Spleen (tissue), 11 donors: ENCODE results near the gene ERC2. TPM values are rescaled to one million over a fixed set of nuclear protein-coding genes. Genes with fewer than 3 reads are reported as not detected.

Source experiments
- DNase-seq: peaks from one replicate; pipeline ENCODE4 v3.0.0-alpha.2; 2020
- H3K27ac ChIP-seq, 8 donors: fragments of 200-600 bp; sonication (generic) in 7 of 8; 1 replicate in 4 of 8; 2 replicates in 4 of 8; pipeline versions ENCODE4 v1.5.0 to v1.8.0; 2016 to 2021; ENCODE audit warnings: inconsistent platforms in 4 of 8, mild to moderate bottlenecking in 4 of 8, moderate library complexity in 1 of 8
- H3K27me3 ChIP-seq, 7 donors: fragments of 200-600 bp; sonication (generic) in 6 of 7; replicated peaks in 1 of 7; 1 replicate in 4 of 7; 2 replicates in 3 of 7; pipeline versions ENCODE4 v1.5.0 to v1.8.0; 2016 to 2021; ENCODE audit warnings: inconsistent platforms in 3 of 7, mild to moderate bottlenecking in 1 of 7
- H3K36me3 ChIP-seq, 6 donors: fragments of 200-600 bp; sonication (generic) in 5 of 6; 1 replicate in 4 of 6; 2 replicates in 2 of 6; pipeline versions ENCODE4 v1.5.0 to v1.8.0; 2016 to 2021; ENCODE audit warnings: inconsistent platforms in 2 of 6
- H3K4me1 ChIP-seq, 6 donors: fragments of 200-600 bp; sonication (generic) in 5 of 6; 1 replicate in 3 of 6; 2 replicates in 3 of 6; pipeline versions ENCODE4 v1.5.0 to v1.8.0; 2016 to 2021; ENCODE audit warnings: inconsistent platforms in 3 of 6
- H3K4me3 ChIP-seq, 8 donors: fragments of 200-600 bp; sonication (generic) in 7 of 8; 1 replicate in 4 of 8; 2 replicates in 4 of 8; pipeline versions ENCODE4 v1.5.0 to v1.8.0; 2016 to 2021; ENCODE audit warnings: inconsistent platforms in 4 of 8, mild to moderate bottlenecking in 4 of 8, moderate library complexity in 2 of 8
- H3K9me3 ChIP-seq, 8 donors: fragments of 200-600 bp; sonication (generic) in 7 of 8; 1 replicate in 4 of 8; 2 replicates in 4 of 8; pipeline versions ENCODE4 v1.5.0 to v1.8.0; 2016 to 2021; ENCODE audit warnings: inconsistent platforms in 4 of 8
- CTCF ChIP-seq, 11 experiments: fragments of 200-600 bp in 7 of 11; fragments of 450-650 bp in 4 of 11; sonication (generic) in 4 of 11; IDR thresholded peaks in 8 of 11; conservative IDR thresholded peaks in 3 of 11; 1 replicate in 7 of 11; 2 replicates in 4 of 11; pipeline versions ENCODE4 v1.4.0 to v1.8.0; 2016 to 2021; ENCODE audit warnings: antibody characterized with exemption in 11 of 11, inconsistent platforms in 4 of 11, mild to moderate bottlenecking in 1 of 11
- POLR2A ChIP-seq, 3 donors: fragments of 450-650 bp; IDR thresholded peaks; one replicate each; pipeline ENCODE4 v1.5.1; 2017; ENCODE audit warnings: antibody characterized with exemption in 3 of 3, mild to moderate bottlenecking in 1 of 3
- POLR2AphosphoS5 ChIP-seq, 3 donors: sonication (generic); formaldehyde crosslinking; IDR thresholded peaks; one replicate each; pipeline ENCODE4 v1.5.1; 2017; ENCODE audit warnings: antibody characterized with exemption in 3 of 3
- WGBS, 5 donors: extraction: QIAGEN DNeasy Blood & Tissue Kit in 3 of 5; methylation state at CpG; one replicate each; pipeline versions ENCODE4 v1.1.5 to v1.1.7; 2013 to 2018; 5-methylcytosine and 5-hydroxymethylcytosine counted together
- intact Hi-C: fragments of 100-400 bp; cut with DNase I; formaldehyde crosslinking; loops from one replicate; pipeline ENCODE4 v1.15.0; 2023; ENCODE audit warnings: low total_unique reads
- polyA plus RNA-seq, 3 donors: library from polyadenylated mRNA; stranded (reverse); fragments of 200-250 nt; gene quantifications; one replicate each; pipeline ENCODE4 v1.2.1, GENCODE V29; 2013
- total RNA-seq, 7 donors: library from RNA; depleted of rRNA in 3 of 7; stranded (reverse); fragments of >200 nt in 3 of 7; fragmentation: NEBNext Ultra II Directional in 4 of 7; extraction: Animal tissue kit (Norgen Biotek cat#: 25700) in 4 of 7; gene quantifications; one replicate each; pipeline versions ENCODE4 v1.1.0 to v1.2.1, GENCODE V29; 2016 to 2021
- donor health status: healthy with polysubstance abuse.
- donor health status: DM: no; HTN: no; CAD: no; lungs with moderate emphysema.
- donor health status: DM: no; HTN: no; CAD: no.
- donor health status: Bipolar disorder and iron deficiency.
- donor health status: healthy.
- donor health status: DM: no; HTN: no; CAD: no.
- donor health status: DM: yes; HTN: yes; CAD: no.

Gene ERC2
- total and polyA plus RNA-seq, 10 donors = 0.04 to 4.9 (median 0.39) TPM

GRCh38 chr3:55471522-55472280, 996.6 kb downstream of the ERC2 start:
- DNase-seq = no peak
- Histone ChIP-seq H3K4me3 (no peak overlapping the region), H3K4me1 (no peaks in the 10 kb centered on the region), H3K36me3 (peaks cover 0 to 10% (median 0%) of the 10 kb centered on the region in 6 donors), H3K9me3 (no peaks in the 10 kb centered on the region), H3K27ac (no peak overlapping the region), H3K27me3 (peaks cover 0 to 13% (median 0%) of the 10 kb centered on the region in 7 donors)
- TF ChIP-seq CTCF (IDR thresholded peaks at IDR 0.05 in 8 of 11, conservative IDR thresholded peaks at IDR 0.05 in 3 of 11) = no peak
- TF ChIP-seq POLR2A (IDR thresholded peaks at IDR 0.05) = no peak
- no peak for TF ChIP-seq POLR2AphosphoS5 (IDR thresholded peaks at IDR 0.05)
- intact Hi-C loops = no loop called here
- 65 to 71% (median 71%) methylated on average over 8 of the region's 8 CpGs for WGBS, 5 donors

GRCh38 chr3:55471084-55471483, 997.2 kb downstream of the ERC2 start:
- WGBS, 5 donors = 89 to 98% (median 96%) methylated on average over 3 to 4 of the region's 4 CpGs
- intact Hi-C loops = no loop called here
- Histone ChIP-seq H3K27me3 (peaks cover 0 to 13% (median 0%) of the 10 kb centered on the region in 7 donors), H3K4me1 (no peaks in the 10 kb centered on the region), H3K9me3 (no peaks in the 10 kb centered on the region), H3K36me3 (peaks cover 0 to 10% (median 0%) of the 10 kb centered on the region in 6 donors), H3K4me3 (no peak overlapping the region), H3K27ac (no peak overlapping the region)
- no peak for DNase-seq
- TF ChIP-seq POLR2AphosphoS5 (IDR thresholded peaks at IDR 0.05) = no peak
- no peak for TF ChIP-seq POLR2A (IDR thresholded peaks at IDR 0.05)
- TF ChIP-seq CTCF (IDR thresholded peaks at IDR 0.05 in 8 of 11, conservative IDR thresholded peaks at IDR 0.05 in 3 of 11) = no peak

GRCh38 chr3:55469957-55470526, 998.2 kb downstream of the ERC2 start:
- 95 to 99% (median 96%) methylated on average over 31 to 32 of the region's 32 CpGs for WGBS, 5 donors
- no peaks in the 10 kb centered on the region for H3K4me1 ChIP-seq
- no peak overlapping the region for H3K4me3 ChIP-seq
- no peak overlapping the region for H3K27ac ChIP-seq
- intact Hi-C loops = no loop called here
- DNase-seq = no peak
- no peaks in the 10 kb centered on the region for H3K9me3 ChIP-seq
- peaks cover 0 to 10% (median 0%) of the 10 kb centered on the region in 6 donors for H3K36me3 ChIP-seq
- peaks cover 0 to 13% (median 0%) of the 10 kb centered on the region in 7 donors for H3K27me3 ChIP-seq
- TF ChIP-seq POLR2AphosphoS5 (IDR thresholded peaks at IDR 0.05) (no peak), POLR2A (IDR thresholded peaks at IDR 0.05) (no peak), CTCF (IDR thresholded peaks at IDR 0.05 in 8 of 11, conservative IDR thresholded peaks at IDR 0.05 in 3 of 11) (no peak)

- no peak overlapping the region for H3K4me3 ChIP-seq
- TF ChIP-seq POLR2AphosphoS5 (IDR thresholded peaks at IDR 0.05) (no peak), POLR2A (IDR thresholded peaks at IDR 0.05) (no peak), CTCF (IDR thresholded peaks at IDR 0.05 in 8 of 11, conservative IDR thresholded peaks at IDR 0.05 in 3 of 11) (no peak)
- H3K27ac ChIP-seq = no peak overlapping the region
- WGBS, 5 donors = 81 to 92% (median 87%) methylated on average over 5 of the region's 5 CpGs
- DNase-seq = no peak
- peaks cover 0 to 8% (median 0%) of the 10 kb centered on the region in 7 donors for H3K27me3 ChIP-seq
- H3K9me3 ChIP-seq = no peaks in the 10 kb centered on the region
- no peaks in the 10 kb centered on the region for H3K4me1 ChIP-seq
- peaks cover 0 to 6% (median 0%) of the 10 kb centered on the region in 6 donors for H3K36me3 ChIP-seq
- intact Hi-C loops = no loop called here
Measured at GRCh38 chr3:55468251-55468650, 1000.0 kb downstream of the ERC2 start.
